GM15510 (cell line): Measurements from ENCODE around the gene THAP4.

Source experiments
- POLR2A ChIP-seq: IDR thresholded peaks from 3 replicates; pipeline ENCODE4 v1.6.1; 2011; ENCODE audit warnings: borderline replicate concordance; ENCODE audit not compliant: insufficient read length; ENCODE audit errors: extremely low read depth

Gene THAP4

DNA sequence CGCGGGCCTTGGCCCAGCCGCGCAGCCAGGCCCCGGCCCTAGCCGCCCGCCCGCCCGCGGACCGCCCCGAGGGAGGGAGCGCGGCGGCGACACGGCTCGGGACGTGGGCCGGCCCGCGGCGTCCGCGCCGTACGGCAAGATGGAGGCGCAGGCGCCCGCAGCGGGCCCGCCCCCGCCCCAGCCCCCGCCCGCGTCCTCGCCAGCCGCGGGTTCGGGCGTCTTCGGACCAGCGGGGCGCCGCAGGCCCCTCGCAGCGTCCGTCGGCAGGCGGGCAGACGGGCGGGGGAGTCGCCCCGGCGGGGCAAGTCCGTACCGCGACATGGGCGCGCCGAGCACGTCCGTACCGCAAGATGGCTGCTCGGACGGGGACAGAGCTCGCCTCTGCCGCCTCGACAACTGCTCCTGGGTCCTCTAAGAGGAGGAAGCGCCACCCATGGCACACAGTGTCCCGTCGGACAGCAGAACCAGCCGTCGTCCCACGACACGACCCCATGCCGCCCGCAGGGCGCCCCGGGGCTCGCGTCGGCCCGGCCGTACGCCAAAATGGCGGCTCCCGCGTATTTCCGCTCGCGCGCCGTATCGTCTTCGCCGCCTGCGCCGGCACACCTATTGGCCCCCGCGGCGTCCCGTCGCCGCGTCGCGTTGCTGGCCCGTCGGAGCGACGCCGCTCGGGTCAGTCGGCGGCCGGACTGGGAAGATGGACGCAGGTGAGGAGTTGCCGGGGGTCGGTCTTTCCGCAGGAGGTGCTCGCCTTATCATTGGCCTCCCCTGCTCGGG lies at the start of gene THAP4, which contains the start of gene ATG4B:
Gene THAP4 (minus strand): TSS at position 141 of the 777 bp plus-strand sequence. CDS start 141 bp downstream, outside the sequence.
Gene ATG4B (plus strand): TSS at position 676 of the 777 bp plus-strand sequence. CDS start 22 bp downstream, at position 698.
- peak; percentile 88 for TF ChIP-seq POLR2A

- TF ChIP-seq POLR2A: no peak
Observed at GRCh38 chr2:241686324-241686649, 49.3 kb upstream of the THAP4 start.

DNA sequence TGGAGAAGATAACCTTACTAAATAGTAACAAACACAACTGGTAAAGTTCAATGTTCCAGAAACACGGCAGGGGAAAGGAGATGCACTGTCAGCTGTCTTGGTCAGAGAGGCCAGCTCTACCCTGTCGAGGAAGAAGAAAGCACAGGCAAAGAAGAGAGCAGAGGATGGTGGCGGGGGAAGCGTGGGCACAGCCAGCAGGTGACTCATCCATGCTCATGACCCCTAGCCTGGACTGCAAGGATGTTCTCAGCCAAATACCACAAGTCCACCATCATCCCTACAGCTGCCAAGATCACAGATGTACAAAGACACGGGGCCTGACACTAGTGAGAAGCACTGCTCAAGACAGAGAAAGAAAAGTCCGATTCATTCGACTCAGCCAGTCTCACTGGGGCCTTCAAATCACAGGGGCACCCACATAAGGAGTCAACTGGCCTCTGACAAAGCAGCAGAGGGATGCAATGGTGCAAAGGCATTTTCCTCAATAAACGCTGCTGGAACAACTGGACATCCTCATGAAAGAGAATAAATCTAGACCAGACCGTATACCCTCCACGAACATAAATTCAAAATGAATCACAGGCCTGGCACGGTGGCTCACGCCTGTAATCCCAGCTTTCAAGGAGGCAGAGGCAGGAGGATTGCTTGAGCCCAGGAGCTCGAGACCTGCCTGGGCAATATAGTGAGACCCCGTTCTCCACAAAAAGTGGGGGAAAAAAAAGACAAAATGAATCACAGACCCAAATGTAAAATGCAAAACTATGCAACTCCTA lies 44.1 kb upstream of the THAP4 start:
- no peak for TF ChIP-seq POLR2A

GRCh38 chr2:241680044-241680443 lies 43.1 kb upstream of the THAP4 start:
- TF ChIP-seq POLR2A: no peak

DNA sequence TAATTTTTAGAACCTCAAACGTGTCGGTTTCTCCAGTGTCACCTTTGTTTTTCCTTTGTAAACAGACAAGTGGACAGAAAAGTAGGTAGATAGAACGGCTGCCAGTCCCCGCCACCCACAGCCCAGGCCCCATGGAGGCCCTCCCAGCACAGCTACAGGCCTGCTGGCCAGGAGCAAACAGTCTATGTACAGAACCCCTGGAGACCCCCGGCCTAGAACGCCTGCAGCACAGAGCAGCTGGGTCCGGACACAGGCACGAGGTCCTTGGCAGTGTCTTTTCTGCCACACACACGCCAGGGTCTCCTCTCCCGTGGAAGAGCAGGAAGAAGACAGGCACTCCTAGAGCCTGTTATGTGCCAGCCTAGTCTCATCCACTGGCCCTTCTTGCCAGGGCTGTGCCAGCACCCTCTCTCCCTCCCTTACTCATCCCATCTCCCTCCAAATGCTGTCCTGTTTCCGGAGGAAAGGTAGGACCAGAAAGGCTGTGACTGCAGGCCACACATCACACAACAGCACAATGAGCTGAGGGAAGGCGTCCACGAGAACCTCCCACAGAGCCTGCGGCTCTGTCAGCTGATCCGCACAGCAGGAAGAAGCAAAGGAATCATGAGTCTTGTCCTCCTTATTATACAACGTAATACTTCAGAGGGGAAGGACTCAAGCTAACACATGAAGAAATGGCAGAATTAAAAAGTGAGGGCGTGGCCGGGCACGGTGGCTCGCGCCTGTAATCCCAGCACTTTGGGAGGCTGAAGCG lies 42.0 kb upstream of the THAP4 start:
- TF ChIP-seq POLR2A: no peak

DNA sequence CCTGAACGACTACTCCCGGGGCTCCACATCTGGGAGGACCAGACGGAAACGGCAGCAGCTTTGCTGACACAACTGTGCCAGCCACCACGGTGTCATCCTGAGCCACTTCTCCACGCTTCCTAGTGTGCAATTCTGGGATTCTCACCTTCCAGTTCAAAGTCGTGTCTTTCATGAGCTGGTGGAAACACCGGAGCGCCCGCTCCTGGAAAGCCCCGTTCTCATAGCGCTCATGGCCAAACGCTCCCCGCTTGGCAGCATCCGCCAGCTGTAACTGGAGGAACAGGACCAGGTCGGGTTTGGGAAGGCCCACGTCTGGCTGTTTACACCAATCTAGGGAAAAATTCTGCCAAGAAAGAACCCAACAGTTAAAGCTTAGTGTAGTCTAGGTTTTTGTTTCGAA lies 41.3 kb upstream of the THAP4 start:
- TF ChIP-seq POLR2A: no peak

DNA sequence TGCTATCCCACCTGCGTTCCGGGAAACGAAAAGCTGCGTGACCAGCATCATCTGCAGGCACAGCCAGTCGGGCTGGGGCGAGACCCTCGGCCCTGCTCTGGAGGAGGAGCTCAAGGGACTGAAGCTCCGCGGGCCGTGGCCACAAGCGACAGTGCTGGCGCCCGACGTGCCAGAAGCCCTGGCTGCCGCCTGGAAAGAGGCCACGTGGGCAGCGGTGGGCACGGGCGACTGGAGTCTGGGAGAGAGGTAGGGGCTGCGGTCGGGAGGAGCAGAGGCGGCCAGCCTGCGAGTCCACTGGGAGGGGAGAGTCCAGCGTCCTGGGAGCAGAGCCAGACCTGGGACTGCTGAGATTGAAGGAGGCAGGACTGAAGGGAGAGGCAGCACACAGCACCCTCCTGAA lies 40.4 kb upstream of the THAP4 start:
- no peak for TF ChIP-seq POLR2A

DNA sequence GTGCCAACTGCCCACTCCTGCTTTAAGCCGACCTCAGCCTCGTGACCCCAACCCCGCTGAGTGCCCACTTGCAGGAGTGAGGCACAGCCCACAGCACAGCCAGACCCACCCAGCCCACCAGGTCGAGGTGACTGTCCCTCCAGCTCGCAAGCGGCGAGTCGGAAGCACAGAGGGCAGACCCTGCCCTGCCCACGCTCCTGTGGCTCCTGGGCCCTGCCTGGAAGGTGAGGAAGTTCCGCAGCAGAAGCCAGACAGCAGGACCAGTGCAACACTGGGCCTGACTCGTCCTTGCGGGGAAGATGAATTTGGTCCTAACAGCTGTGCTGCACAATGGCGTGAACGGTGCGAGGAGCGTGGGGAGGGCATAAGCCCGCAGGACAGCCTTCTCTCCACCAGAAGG lies 39.7 kb upstream of the THAP4 start:
- TF ChIP-seq POLR2A: no peak

GRCh38 chr2:241675885-241676284 lies 38.9 kb upstream of the THAP4 start:
- no peak for TF ChIP-seq POLR2A

- no peak for TF ChIP-seq POLR2A
Observed at GRCh38 chr2:241673797-241674725, 37.1 kb upstream of the THAP4 start.

DNA sequence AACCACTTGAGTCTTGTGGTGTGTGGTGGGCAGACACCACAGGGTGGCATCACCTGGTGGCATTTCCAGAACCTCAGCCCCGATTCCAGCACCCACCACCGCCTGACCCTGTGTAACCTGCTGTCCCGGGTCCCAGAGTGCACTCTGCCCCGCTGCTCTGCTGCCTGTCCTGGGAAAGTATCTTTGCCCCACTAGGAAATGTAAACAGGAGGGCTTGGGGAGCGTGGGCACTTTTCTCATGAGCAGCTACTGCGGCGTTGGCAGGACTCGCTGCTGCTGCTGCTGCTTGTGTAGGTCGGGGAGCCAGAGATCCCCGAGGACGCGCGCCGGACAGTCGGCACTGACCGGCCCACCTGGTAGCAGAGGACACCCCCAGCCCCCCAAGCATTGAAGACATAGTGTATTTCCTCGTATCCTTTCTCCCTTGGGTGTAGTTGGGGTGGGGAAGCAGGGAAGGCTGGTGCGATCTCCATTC lies 36.3 kb upstream of the THAP4 start:
- no peak for TF ChIP-seq POLR2A

DNA sequence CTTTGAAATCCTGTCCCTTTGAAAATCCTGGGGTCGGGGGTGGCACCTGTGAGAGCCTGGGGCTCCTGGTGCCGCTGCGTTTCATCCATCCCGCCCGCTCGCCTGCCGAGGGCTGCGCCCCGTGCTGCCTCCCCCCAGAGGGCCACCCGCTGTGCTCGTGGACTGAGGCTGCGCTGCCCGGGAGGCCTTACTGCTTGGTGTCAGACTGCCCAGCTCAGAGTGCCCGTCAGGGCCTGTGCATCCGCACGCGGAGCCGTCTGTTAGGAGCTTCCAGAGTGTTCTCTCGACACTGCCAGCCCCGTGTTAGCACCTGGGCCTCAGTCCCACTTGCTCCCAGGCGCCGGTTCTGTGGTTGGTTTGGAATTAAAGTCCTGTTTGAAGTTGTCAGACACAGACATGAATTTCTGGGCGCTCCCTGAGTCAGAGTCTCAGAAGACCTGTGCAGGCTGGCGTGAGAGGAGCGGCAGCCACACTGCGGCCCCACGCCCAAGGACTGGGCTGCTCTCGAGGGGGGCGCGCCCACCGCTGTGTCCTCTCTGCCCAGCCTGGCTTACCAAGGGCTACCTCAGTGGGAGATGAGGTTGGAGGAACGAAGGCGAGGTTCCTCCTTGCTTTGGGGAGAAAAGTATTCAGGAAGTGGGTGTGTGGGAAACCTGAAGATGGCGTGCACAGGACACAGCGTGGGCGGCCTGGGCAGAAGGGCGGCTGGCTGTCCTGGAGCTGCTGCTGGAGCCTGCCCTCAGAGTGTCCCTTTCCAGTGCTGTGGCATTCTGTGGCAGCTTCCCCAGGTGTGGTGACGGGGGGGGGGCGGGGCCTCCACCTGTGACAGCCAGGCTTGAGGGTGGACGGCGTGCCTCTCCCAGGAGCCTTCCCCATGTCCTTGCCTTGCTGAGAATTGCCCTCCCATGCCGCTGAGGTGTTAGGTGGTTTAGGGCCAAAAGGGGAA lies 35.6 kb upstream of the THAP4 start:
- TF ChIP-seq POLR2A: no peak
